ENCODE results near the gene ZFPM1.

Gene ZFPM1

GRCh38 chr16:88502371-88502770, 49.3 kb downstream of the ZFPM1 start:
- Mint-ChIP-seq H3K4me1 (no peaks in the 10 kb centered on the region), H3K27ac (no peak overlapping the region), H3K27me3 (ENCODE audit: low read depth) (no peaks in the 10 kb centered on the region), H3K9me3 (no peaks in the 10 kb centered on the region), H3K36me3 (ENCODE audit: low read depth) (no peaks in the 10 kb centered on the region), H3K4me3 (no peak overlapping the region)
- TF ChIP-seq CTCF (IDR thresholded peaks at IDR 0.05; ENCODE audit: unreplicated experiment in 3 of 3): no peak

GRCh38 chr16:88502776-88503280, 49.7 kb downstream of the ZFPM1 start:
- Mint-ChIP-seq H3K4me3 (no peak overlapping the region), H3K27me3 (ENCODE audit: low read depth) (no peaks in the 10 kb centered on the region), H3K9me3 (no peaks in the 10 kb centered on the region), H3K27ac (no peak overlapping the region), H3K36me3 (ENCODE audit: low read depth) (no peaks in the 10 kb centered on the region), H3K4me1 (no peaks in the 10 kb centered on the region)
- no peak for TF ChIP-seq CTCF (IDR thresholded peaks at IDR 0.05; ENCODE audit: unreplicated experiment in 3 of 3)

GRCh38 chr16:88503374-88503770, 50.3 kb downstream of the ZFPM1 start:
- H3K27me3 Mint-ChIP-seq (ENCODE audit: low read depth): no peaks in the 10 kb centered on the region
- no peaks in the 10 kb centered on the region for H3K9me3 Mint-ChIP-seq
- no peak overlapping the region for H3K27ac Mint-ChIP-seq
- TF ChIP-seq CTCF (IDR thresholded peaks at IDR 0.05; ENCODE audit: unreplicated experiment in 3 of 3): no peak
- no peaks in the 10 kb centered on the region for H3K4me1 Mint-ChIP-seq
- H3K4me3 Mint-ChIP-seq: no peak overlapping the region
- H3K36me3 Mint-ChIP-seq (ENCODE audit: low read depth): no peaks in the 10 kb centered on the region

- Mint-ChIP-seq H3K36me3 (ENCODE audit: low read depth) (no peaks in the 10 kb centered on the region), H3K4me1 (no peaks in the 10 kb centered on the region), H3K4me3 (no peak overlapping the region), H3K27me3 (ENCODE audit: low read depth) (no peaks in the 10 kb centered on the region), H3K9me3 (no peaks in the 10 kb centered on the region), H3K27ac (no peak overlapping the region)
- TF ChIP-seq CTCF (IDR thresholded peaks at IDR 0.05; ENCODE audit: unreplicated experiment in 3 of 3): no peak
Observed at GRCh38 chr16:88503771-88504488, 50.9 kb downstream of the ZFPM1 start.

GRCh38 chr16:88504489-88505404, 51.7 kb downstream of the ZFPM1 start:
- Mint-ChIP-seq H3K4me3 (no peak overlapping the region), H3K4me1 (no peaks in the 10 kb centered on the region), H3K27ac (peak overlapping the region in 1 of 3 experiments; percentile 21), H3K27me3 (ENCODE audit: low read depth) (no peaks in the 10 kb centered on the region), H3K9me3 (no peaks in the 10 kb centered on the region), H3K36me3 (ENCODE audit: low read depth) (no peaks in the 10 kb centered on the region)
- TF ChIP-seq CTCF (IDR thresholded peaks at IDR 0.05; ENCODE audit: unreplicated experiment in 3 of 3): no peak
